GM10847 (cell line): Measurements from ENCODE around the gene EIF2S3B.

Experiments used
- POLR2A ChIP-seq: IDR thresholded peaks from 2 replicates; pipeline ENCODE4 v1.6.1; 2011; ENCODE audit not compliant: insufficient read length; ENCODE audit errors: extremely low read depth

Gene EIF2S3B

DNA sequence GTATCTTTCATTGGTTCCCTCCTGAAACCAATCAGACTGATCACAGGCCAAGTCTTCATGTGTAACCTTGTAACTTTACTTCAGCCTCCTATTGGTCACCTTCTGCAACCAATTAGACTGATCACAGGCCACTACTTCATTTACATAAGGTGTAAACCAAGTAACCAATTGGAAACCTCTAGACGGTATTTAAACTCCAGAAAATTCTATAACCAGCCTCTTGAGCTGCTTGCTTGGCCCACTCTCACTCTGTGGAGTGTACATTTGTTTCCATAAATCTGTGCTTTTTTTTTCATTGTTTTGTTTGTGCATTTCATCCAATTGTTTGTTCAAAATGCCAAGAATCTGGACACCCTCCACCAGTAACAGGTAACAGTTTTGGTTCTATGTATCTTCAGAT lies 47.5 kb downstream of the EIF2S3B start:
- no peak for TF ChIP-seq POLR2A

DNA sequence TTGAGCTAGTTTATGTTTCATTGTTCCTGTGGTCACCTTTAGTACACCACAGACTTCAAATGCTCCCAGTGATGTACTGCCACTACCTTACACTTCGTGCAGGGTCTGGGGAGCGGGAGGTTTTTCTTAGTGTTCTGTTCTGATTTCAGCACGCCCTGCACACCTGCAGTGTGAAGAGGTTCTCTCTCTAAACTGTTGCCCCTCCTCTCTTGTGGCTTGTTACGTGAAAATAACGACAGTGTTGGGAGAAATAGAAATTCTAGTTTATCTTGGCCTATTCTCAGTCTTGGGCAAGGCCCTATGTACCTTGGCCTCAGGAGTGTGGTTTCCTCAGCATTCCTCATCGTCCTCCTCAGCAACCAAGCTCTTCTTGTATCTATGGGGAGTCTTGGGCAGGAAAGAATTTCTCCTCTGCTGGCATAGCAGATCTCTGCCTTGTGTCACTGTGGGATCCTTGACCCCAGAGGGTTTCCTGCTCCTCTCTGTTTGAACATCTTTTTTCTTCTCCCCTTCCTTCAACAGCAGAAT lies 48.6 kb downstream of the EIF2S3B start:
- no peak for TF ChIP-seq POLR2A

DNA sequence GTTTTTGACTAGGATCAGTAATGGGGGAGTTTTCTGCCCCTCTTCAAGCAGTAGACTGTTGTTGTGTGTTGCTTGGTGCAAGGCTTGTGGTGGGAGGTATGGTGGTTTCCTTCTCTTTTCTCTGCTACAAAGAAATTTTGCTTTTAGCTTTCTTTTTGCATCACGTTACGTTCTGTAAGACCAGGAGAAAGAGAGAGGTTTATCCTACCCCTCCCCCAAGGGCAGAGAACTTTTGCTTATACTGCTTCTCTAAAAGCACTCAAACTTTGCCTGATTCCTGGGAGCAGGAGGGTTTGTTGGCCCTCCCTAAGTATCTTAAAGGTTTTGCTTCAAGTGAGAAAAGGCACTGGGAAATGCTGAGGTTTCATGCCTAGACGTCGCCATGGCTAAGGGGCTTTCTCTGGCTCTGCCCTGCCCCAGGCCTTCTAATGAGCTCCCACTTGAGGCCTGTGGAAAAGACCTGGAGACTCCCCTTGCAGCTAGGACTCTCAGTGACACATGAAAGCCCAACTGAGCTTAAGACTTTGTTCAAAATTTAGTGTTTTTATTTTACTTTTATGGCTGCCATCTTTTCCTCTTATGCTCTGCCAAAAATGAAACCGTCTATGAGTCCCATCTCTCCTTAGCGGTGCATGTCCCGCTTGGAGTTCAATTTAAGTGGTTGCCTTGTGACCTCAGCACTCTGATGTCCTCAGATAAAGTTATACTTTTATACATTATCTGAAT lies 49.2 kb downstream of the EIF2S3B start:
- TF ChIP-seq POLR2A = no peak

- TF ChIP-seq POLR2A = no peak
Observed at GRCh38 chr12:10557329-10557728, 51.6 kb downstream of the EIF2S3B start.

- no peak for TF ChIP-seq POLR2A
Observed at GRCh38 chr12:10557766-10558165, 52.1 kb downstream of the EIF2S3B start.
